Cardiac fibroblast (primary cell): ENCODE measurements around the gene ACAP1.
A peak's percentile ranks its signal among the peaks of the same experiment; 100 is the strongest.

ENCODE experiments used
- DNase-seq, 2 donors: peaks; one replicate each; pipeline versions ENCODE4 v3.0.0 to v3.0.0-alpha.2; 2010; ENCODE audit warnings: low read depth in 2 of 2
- H3K4me3 ChIP-seq, 2 donors: replicated peaks in 1 of 2; 1 replicate in 1 of 2; 2 replicates in 1 of 2; pipeline ENCODE4 v1.5.1; 2011; ENCODE audit warnings: low read depth in 2 of 2, low read length in 2 of 2, mild to moderate bottlenecking in 2 of 2, moderate library complexity in 1 of 2
- CTCF ChIP-seq: IDR thresholded peaks from one replicate; pipeline ENCODE4 v1.5.1; 2011; ENCODE audit warnings: low read depth, mild to moderate bottlenecking, low read length, inconsistent platforms

Gene ACAP1

GRCh38 chr17:7312432-7313087 lies 23.8 kb upstream of the ACAP1 start:
- TF ChIP-seq CTCF, result no peak
- H3K4me3 ChIP-seq, result no peak overlapping the region
- DNase-seq, result no peak

DNA sequence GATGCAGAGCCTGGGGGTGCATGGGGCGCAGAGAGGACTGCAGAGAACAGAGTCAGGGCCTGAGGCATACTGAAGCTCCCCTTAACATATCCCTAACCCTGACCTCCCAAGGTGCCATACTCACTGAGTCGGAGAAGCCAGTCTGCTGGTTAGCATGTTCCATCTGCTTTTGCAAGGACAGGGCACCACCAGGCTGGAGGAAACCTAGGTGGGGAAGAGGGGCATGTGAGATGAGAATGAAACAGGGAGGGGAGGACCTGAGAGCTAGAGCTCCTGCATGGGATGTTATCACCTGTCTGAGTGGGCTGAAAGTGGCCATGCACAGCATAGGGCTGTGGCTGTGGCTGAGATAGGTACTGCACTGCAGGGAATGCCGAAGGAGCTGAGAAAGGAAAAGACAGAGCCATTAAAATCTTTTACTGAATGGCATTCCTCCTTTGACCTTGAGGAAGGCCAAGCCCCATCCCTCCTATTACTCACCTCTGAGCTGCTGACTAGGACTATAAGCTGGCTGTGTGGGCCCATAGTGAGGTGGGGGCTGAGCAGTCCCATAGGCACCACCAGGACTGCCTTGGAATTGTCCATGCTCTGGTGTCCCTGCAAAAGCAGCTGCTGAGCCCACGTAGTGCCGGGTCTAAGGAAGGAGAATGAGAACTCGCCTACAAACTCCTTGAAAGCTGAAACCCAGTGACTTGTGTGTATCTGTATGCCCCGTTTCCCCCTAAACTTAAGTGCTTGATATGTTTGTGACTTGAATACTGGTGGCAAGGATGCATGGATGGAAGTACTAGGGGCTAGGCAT lies 23.0 kb upstream of the ACAP1 start:
- peak; percentile 4 for TF ChIP-seq CTCF
- DNase-seq, result peak in 1 of 2 donors; percentile 4
- no peak overlapping the region for H3K4me3 ChIP-seq

- DNase-seq, result peak in 1 of 2 donors; percentile 47
- no peak for TF ChIP-seq CTCF
- peak overlapping the region; percentile 91 for H3K4me3 ChIP-seq
Observed at GRCh38 chr17:7313890-7314718, 22.2 kb upstream of the ACAP1 start.

- DNase-seq, result peak; percentile 80 to 83
- TF ChIP-seq CTCF, result no peak
- peak within 1 kb of the TSS; percentile 91 for H3K4me3 ChIP-seq
Observed at GRCh38 chr17:7314719-7315569, 21.4 kb upstream of the ACAP1 start, which contains the start of gene GPS2. TSS of gene GPS2 (minus strand) at chr17:7315360. CDS start at chr17:7315052, 308 bp downstream.

DNA sequence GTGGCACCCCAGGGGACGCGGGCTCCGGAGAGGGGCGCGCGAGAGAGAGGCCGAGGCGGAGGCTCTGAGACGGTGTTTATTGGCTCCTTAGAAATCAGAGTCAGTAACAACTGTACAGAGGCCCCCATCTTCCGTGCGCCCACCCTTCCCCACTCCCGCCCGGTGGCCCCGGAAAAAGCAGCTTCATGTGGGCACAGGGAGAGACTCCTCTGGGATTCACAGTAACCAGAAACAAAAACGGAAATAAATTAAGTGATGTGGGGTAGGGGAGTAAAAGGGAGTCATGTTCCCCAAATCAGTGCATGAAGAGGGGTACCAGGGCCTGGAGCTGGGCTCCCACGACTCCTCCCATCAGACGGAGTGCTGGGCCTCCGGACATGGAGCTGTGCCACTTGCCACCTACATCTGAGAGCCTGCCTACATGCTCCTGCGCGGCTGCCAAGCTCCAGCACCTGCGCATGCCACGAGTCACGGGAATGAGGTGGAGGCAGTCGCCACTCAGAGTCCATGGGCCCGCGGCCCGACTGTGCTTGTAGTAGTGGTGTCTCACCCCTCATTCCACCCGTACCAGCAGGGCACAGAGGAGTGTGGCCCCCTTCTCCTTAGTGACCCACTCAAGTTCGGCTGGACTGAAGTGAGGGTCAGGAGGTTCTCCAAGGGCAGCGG lies 20.6 kb upstream of the ACAP1 start:
- no peak for TF ChIP-seq CTCF
- no peak for DNase-seq
- peak overlapping the region; percentile 91 for H3K4me3 ChIP-seq
